AG10803 (cell line): Measurements from ENCODE around the gene CRABP1.

Experiments used
- DNase-seq: peaks from one replicate; pipeline ENCODE4 v3.0.0; 2010; ENCODE audit warnings: low read depth
- H3K4me3 ChIP-seq: 2 replicates; pipeline ENCODE4 v1.5.1; 2011; ENCODE audit warnings: mild to moderate bottlenecking, low read length, control low read depth
- CTCF ChIP-seq: conservative IDR thresholded peaks from 2 replicates; pipeline ENCODE4 v1.5.1; 2011; ENCODE audit warnings: mild to moderate bottlenecking, low read length, control low read depth, inconsistent platforms

The CRABP1 gene

GRCh38 chr15:78319588-78319987 is 20.6 kb upstream of the CRABP1 start:
- DNase-seq, result no peak
- H3K4me3 ChIP-seq, result no peak overlapping the region
- TF ChIP-seq CTCF, result no peak

GRCh38 chr15:78320183-78320582 is 20.0 kb upstream of the CRABP1 start:
- no peak overlapping the region for H3K4me3 ChIP-seq
- no peak for TF ChIP-seq CTCF
- DNase-seq, result no peak

GRCh38 chr15:78321041-78321570 is 19.0 kb upstream of the CRABP1 start:
- TF ChIP-seq CTCF, result no peak
- H3K4me3 ChIP-seq, result no peak overlapping the region
- DNase-seq, result no peak

DNA sequence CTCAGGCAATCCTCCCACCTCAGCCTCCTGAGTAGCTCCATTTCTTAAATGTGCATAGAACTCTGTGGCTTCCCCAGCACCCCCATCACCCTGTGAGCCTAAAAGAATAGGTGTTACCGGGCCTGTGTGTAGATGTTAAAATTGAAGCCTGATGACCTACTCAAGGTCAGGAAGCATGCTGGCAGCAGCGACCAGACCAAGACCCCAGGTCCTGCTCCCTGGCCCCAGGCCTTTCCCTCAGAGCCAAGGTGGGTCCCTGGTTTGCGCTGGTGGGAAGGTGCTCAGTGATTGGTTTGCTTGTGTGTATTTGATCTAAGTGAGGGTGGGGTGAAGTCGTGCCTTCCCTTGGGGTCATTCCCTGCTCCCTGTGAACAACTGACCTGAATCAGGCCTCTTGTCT is 18.4 kb upstream of the CRABP1 start:
- TF ChIP-seq CTCF, result no peak
- no peak overlapping the region for H3K4me3 ChIP-seq
- no peak for DNase-seq

DNA sequence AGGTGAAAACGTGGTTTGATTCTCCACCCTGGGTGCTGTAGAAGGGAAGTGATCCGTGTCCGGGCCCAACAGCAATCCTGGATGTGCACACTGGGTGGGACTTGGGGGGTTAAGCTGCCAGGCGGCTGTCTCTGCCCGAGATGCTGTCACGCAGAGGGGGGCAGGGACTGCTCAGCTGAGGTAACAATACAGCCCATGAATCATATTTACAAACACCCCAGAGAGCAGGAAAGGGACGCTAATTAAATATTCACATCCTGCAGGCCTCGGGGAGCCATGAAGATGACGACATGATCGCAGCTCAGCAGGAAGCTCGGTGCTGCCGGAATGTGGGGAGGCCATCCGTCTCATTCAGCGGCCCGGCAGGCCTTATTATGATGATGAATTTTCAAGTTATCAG is 17.9 kb upstream of the CRABP1 start:
- no peak for TF ChIP-seq CTCF
- no peak overlapping the region for H3K4me3 ChIP-seq
- peak; percentile 58 for DNase-seq

GRCh38 chr15:78322724-78323521 is 17.2 kb upstream of the CRABP1 start:
- DNase-seq, result no peak
- no peak for TF ChIP-seq CTCF
- H3K4me3 ChIP-seq, result no peak overlapping the region

GRCh38 chr15:78323693-78324092 is 16.5 kb upstream of the CRABP1 start:
- H3K4me3 ChIP-seq, result no peak overlapping the region
- no peak for DNase-seq
- TF ChIP-seq CTCF, result no peak
